GM23338 (cell line): ENCODE data around the gene PFKFB2. TPM values are rescaled to one million over a fixed set of nuclear protein-coding genes. Genes with fewer than 3 reads are reported as not detected.
A peak's percentile ranks its signal among the peaks of the same experiment; 100 is the strongest.

ENCODE experiments used
- ATAC-seq: fragments of 200-7000 bp; cut with Tn5 transposase; 3 replicates; pipeline ENCODE4 v1.9.1; 2020
- DNase-seq: peaks from one replicate; pipeline ENCODE4 v3.0.0-alpha.2; 2015; ENCODE audit warnings: low spot score
- H2AFZ ChIP-seq: fragments of 200-600 bp; sonication (generic); 2 replicates; pipeline ENCODE4 v1.8.0; 2016; ENCODE audit warnings: antibody characterized with exemption, mild to moderate bottlenecking, moderate library complexity
- H3F3A ChIP-seq: fragments of 200-600 bp; sonication (generic); replicated peaks from 2 replicates; pipeline ENCODE4 v1.8.0; 2017; ENCODE audit warnings: antibody characterized with exemption, mixed run types, low read depth
- H3K27ac ChIP-seq: fragments of 200-600 bp; sonication (generic); 2 replicates; pipeline ENCODE4 v1.6.1; 2016; ENCODE audit warnings: low read depth
- H3K27me3 ChIP-seq: fragments of 200-600 bp; sonication (generic); 2 replicates; pipeline ENCODE4 v1.8.0; 2016; ENCODE audit warnings: mild to moderate bottlenecking, mixed run types, moderate library complexity; ENCODE audit not compliant: insufficient read depth
- H3K36me3 ChIP-seq: fragments of 200-600 bp; sonication (generic); 2 replicates; pipeline ENCODE4 v1.8.0; 2016; ENCODE audit warnings: mild to moderate bottlenecking; ENCODE audit not compliant: insufficient read depth
- H3K4me1 ChIP-seq: fragments of 200-600 bp; sonication (generic); 2 replicates; pipeline ENCODE4 v1.8.0; 2016; ENCODE audit warnings: mild to moderate bottlenecking, moderate library complexity; ENCODE audit not compliant: insufficient read depth
- H3K4me2 ChIP-seq: fragments of 200-600 bp; sonication (generic); 2 replicates; pipeline ENCODE4 v1.7.1; 2017; ENCODE audit warnings: mixed run types
- H3K4me3 ChIP-seq: fragments of 200-600 bp; sonication (generic); 2 replicates; pipeline ENCODE4 v1.6.1; 2016; ENCODE audit warnings: mixed run types
- H3K79me2 ChIP-seq: fragments of 200-600 bp; sonication (generic); replicated peaks from 2 replicates; pipeline ENCODE4 v1.8.0; 2017; ENCODE audit warnings: mild to moderate bottlenecking; ENCODE audit not compliant: insufficient read depth
- H3K9me2 ChIP-seq: fragments of 200-600 bp; sonication (generic); 2 replicates; pipeline ENCODE4 v1.8.0; 2017; ENCODE audit not compliant: insufficient read depth
- H4K20me1 ChIP-seq: fragments of 200-600 bp; sonication (generic); replicated peaks from 2 replicates; pipeline ENCODE4 v1.8.0; 2017; ENCODE audit warnings: mild to moderate bottlenecking; ENCODE audit not compliant: insufficient read depth
- H3K27ac Mint-ChIP-seq: 2 replicates; pipeline ENCODE4 v1.8.0; 2020; ENCODE audit warnings: inconsistent platforms, mild to moderate bottlenecking, moderate library complexity, mixed read lengths
- H3K27me3 Mint-ChIP-seq: 3 replicates; pipeline ENCODE4 v1.8.0; 2022; ENCODE audit warnings: low read depth, mild to moderate bottlenecking, moderate library complexity, mixed read lengths, inconsistent platforms; ENCODE audit not compliant: insufficient read depth, poor library complexity
- H3K36me3 Mint-ChIP-seq: 3 replicates; pipeline ENCODE4 v1.8.0; 2021; ENCODE audit warnings: low read depth, mild to moderate bottlenecking, inconsistent platforms, moderate library complexity, mixed read lengths
- H3K4me1 Mint-ChIP-seq: 3 replicates; pipeline ENCODE4 v1.8.0; 2020; ENCODE audit warnings: mild to moderate bottlenecking, inconsistent platforms, mixed read lengths
- H3K4me3 Mint-ChIP-seq: 3 replicates; pipeline ENCODE4 v1.8.0; 2021; ENCODE audit warnings: moderate library complexity, mild to moderate bottlenecking, inconsistent platforms, mixed read lengths
- H3K9me3 Mint-ChIP-seq: 3 replicates; pipeline ENCODE4 v1.8.0; 2020; ENCODE audit warnings: moderate library complexity, mild to moderate bottlenecking, inconsistent platforms, mixed read lengths
- CTCF ChIP-seq, 2 experiments: fragments of 200-600 bp in 1 of 2; sonication (generic) in 1 of 2; conservative IDR thresholded peaks; 2 replicates each; pipeline versions ENCODE4 v1.5.1 to v1.6.1; 2016 to 2017; ENCODE audit warnings: antibody characterized with exemption in 2 of 2, low read depth in 2 of 2, mild to moderate bottlenecking in 2 of 2, moderate library complexity in 1 of 2
- ETS1 ChIP-seq: IDR thresholded peaks from 2 replicates; pipeline ENCODE4 v1.6.1; 2016; ENCODE audit warnings: antibody characterized with exemption
- EZH2 ChIP-seq: fragments of 200-600 bp; sonication (generic); IDR thresholded peaks from one replicate; pipeline ENCODE4 v1.8.0; 2017; ENCODE audit warnings: antibody characterized with exemption, mild to moderate bottlenecking, low read depth; ENCODE audit not compliant: unreplicated experiment
- ZNF462 ChIP-seq: fragments of 250-450 bp; sonication (Bioruptor Pico); IDR thresholded peaks from 2 replicates; pipeline ENCODE4 v1.5.0; 2020; ENCODE audit warnings: mild to moderate bottlenecking, moderate library complexity
- polyA plus RNA-seq: library from polyadenylated mRNA; unstranded; fragments of >200 nt; fragmentation: Nextera tagmentation; extraction: Ambion mirVana; gene quantifications from 2 replicates; pipeline ENCODE4 v1.2.1, GENCODE V29; 2016
- total RNA-seq: library from RNA; depleted of rRNA; stranded (reverse); fragments of >200 nt; shearing (Covaris generic); gene quantifications from 2 replicates; pipeline ENCODE4 v1.2.3, GENCODE V29; 2014

The PFKFB2 gene
- total and polyA plus RNA-seq, 2 experiments from 2014 or later = 4.9 to 14.8 TPM

GRCh38 chr1:207078578-207079132 is 25.6 kb downstream of the PFKFB2 start:
- ATAC-seq = no peak
- no peak for TF ChIP-seq ETS1
- Histone ChIP-seq H3K27ac (no peak overlapping the region), H3K36me3 (no peaks in the 10 kb centered on the region), H3K4me1 (peaks cover 3% of the 10 kb centered on the region; the same call in 1 of the 2 replicates), H2AFZ (no peak overlapping the region), H3K79me2 (no peaks in the 10 kb centered on the region), H3K4me2 (peak overlapping the region; percentile 36; the same call in 1 of the 2 replicates), H3K27me3 (no peaks in the 10 kb centered on the region), H3K4me3 (no peak overlapping the region), H3F3A (no peaks in the 10 kb centered on the region), H4K20me1 (peaks cover 3% of the 10 kb centered on the region; the same call in 1 of the 2 replicates), H3K9me2 (no peaks in the 10 kb centered on the region)
- Mint-ChIP-seq H3K4me3 (no peak overlapping the region), H3K36me3 (no peaks in the 10 kb centered on the region; the same call in 1 of the 3 replicates), H3K4me1 (peaks cover 13% of the 10 kb centered on the region; the same call in 2 of the 3 replicates), H3K27ac (no peak overlapping the region), H3K27me3 (peaks cover 2% of the 10 kb centered on the region), H3K9me3 (no peaks in the 10 kb centered on the region)
- DNase-seq = no peak

- Histone ChIP-seq H3K4me3 (no peak overlapping the region), H3K9me2 (no peaks in the 10 kb centered on the region), H2AFZ (no peak overlapping the region), H3K27me3 (no peaks in the 10 kb centered on the region), H3K4me1 (peaks cover 3% of the 10 kb centered on the region; the same call in 1 of the 2 replicates), H3K36me3 (no peaks in the 10 kb centered on the region), H3K27ac (no peak overlapping the region), H3K4me2 (no peak overlapping the region), H4K20me1 (no peaks in the 10 kb centered on the region; the same call in 1 of the 2 replicates), H3K79me2 (no peaks in the 10 kb centered on the region), H3F3A (no peaks in the 10 kb centered on the region)
- Mint-ChIP-seq H3K4me1 (peaks cover 18% of the 10 kb centered on the region; the same call in 2 of the 3 replicates), H3K27me3 (peaks cover 2% of the 10 kb centered on the region), H3K27ac (no peak overlapping the region), H3K4me3 (no peak overlapping the region), H3K9me3 (no peaks in the 10 kb centered on the region), H3K36me3 (no peaks in the 10 kb centered on the region; the same call in 1 of the 3 replicates)
- no peak for TF ChIP-seq EZH2
- no peak for TF ChIP-seq CTCF (conservative IDR thresholded peaks at IDR 0.05; ENCODE audit: low read depth in 2 of 2)
- DNase-seq (no peak), ATAC-seq (no peak)
Measured at GRCh38 chr1:207079706-207080241, 26.7 kb downstream of the PFKFB2 start.

- H3K4me1 Mint-ChIP-seq = peaks cover 25% of the 10 kb centered on the region
- Histone ChIP-seq H3K9me2 (no peaks in the 10 kb centered on the region), H3K4me3 (no peak overlapping the region), H3K79me2 (no peaks in the 10 kb centered on the region), H3K27ac (no peak overlapping the region), H3K36me3 (no peaks in the 10 kb centered on the region), H3F3A (no peaks in the 10 kb centered on the region), H3K27me3 (no peaks in the 10 kb centered on the region), H3K4me1 (peaks cover 3% of the 10 kb centered on the region; the same call in 1 of the 2 replicates), H3K4me2 (no peak overlapping the region), H2AFZ (no peak overlapping the region), H4K20me1 (no peaks in the 10 kb centered on the region)
- no peak for DNase-seq
- ATAC-seq = no peak
- no peak overlapping the region for H3K4me3 Mint-ChIP-seq
- no peaks in the 10 kb centered on the region; the same call in 2 of the 3 replicates for H3K36me3 Mint-ChIP-seq
- no peak overlapping the region for H3K27ac Mint-ChIP-seq
- no peaks in the 10 kb centered on the region for H3K9me3 Mint-ChIP-seq
- H3K27me3 Mint-ChIP-seq = peaks cover 2% of the 10 kb centered on the region
- TF ChIP-seq ZNF462 (CRISPR knock-in tag) = no peak
Measured at GRCh38 chr1:207081088-207081487, 28.0 kb downstream of the PFKFB2 start.
